CD4-positive, alpha-beta T cell (primary cell): ENCODE data around the gene CTDSP1. TPM values are rescaled to one million over a fixed set of nuclear protein-coding genes. Genes with fewer than 3 reads are reported as not detected.

Experiments used
- ATAC-seq: fragments of 200-7000 bp; cut with Tn5 transposase; one replicate; pipeline ENCODE4 v1.10.0; 2022; ENCODE audit warnings: mild to moderate bottlenecking; ENCODE audit not compliant: poor library complexity
- CTCF ChIA-PET: fragments of 350-600 bp; sonication (Branson Sonifier 250); formaldehyde crosslinking; loops from one replicate; lab custom pipeline; 2021; ENCODE audit warnings: antibody characterized with exemption, inconsistent platforms; lab: Charles Lee
- POLR2A ChIA-PET: fragments of 350-600 bp; sonication (Branson Sonifier 250); formaldehyde crosslinking; loops from one replicate; lab custom pipeline; 2021; ENCODE audit warnings: antibody characterized with exemption, inconsistent platforms; lab: Charles Lee
- DNase-seq, 14 experiments: peaks; one replicate each; pipeline ENCODE4 v3.0.0-alpha.2; 2013 to 2020; ENCODE audit warnings: mixed read lengths in 2 of 14
- H3K27ac ChIP-seq, 2 donors: one replicate each; pipeline versions ENCODE4 v1.5.1 to v1.7.0; 2013; ENCODE audit warnings: low read length in 2 of 2, low read depth in 1 of 2, mild to moderate bottlenecking in 1 of 2
- H3K27me3 ChIP-seq, 2 experiments: 1 replicate in 1 of 2; 2 replicates in 1 of 2; pipeline versions ENCODE4 v1.6.1 to v1.7.0; 2013; ENCODE audit warnings: low read length in 2 of 2, control low read depth in 1 of 2, mild to moderate bottlenecking in 1 of 2, moderate library complexity in 1 of 2; ENCODE audit not compliant: insufficient read depth in 2 of 2, control insufficient read depth in 1 of 2
- H3K36me3 ChIP-seq: one replicate; pipeline ENCODE4 v1.6.1; 2013; ENCODE audit warnings: low read length, control low read depth; ENCODE audit not compliant: insufficient read depth
- H3K4me1 ChIP-seq: one replicate; pipeline ENCODE4 v1.6.1; 2013; ENCODE audit warnings: low read length, control low read depth; ENCODE audit not compliant: insufficient read depth
- H3K4me3 ChIP-seq: one replicate; pipeline ENCODE4 v1.5.1; 2013; ENCODE audit warnings: mild to moderate bottlenecking, low read length, moderate library complexity
- H3K9me3 ChIP-seq, 2 experiments: 1 replicate in 1 of 2; 2 replicates in 1 of 2; pipeline versions ENCODE4 v1.6.1 to v1.7.0; 2013; ENCODE audit warnings: low read length in 2 of 2, mild to moderate bottlenecking in 2 of 2, control low read depth in 1 of 2, moderate library complexity in 1 of 2; ENCODE audit not compliant: control insufficient read depth in 1 of 2, insufficient read depth in 1 of 2
- H3K27ac Mint-ChIP-seq: one replicate; pipeline ENCODE4 v1.8.0; 2020; ENCODE audit warnings: mixed read lengths
- H3K27me3 Mint-ChIP-seq: one replicate; pipeline ENCODE4 v1.8.0; 2021; ENCODE audit warnings: mixed read lengths
- H3K36me3 Mint-ChIP-seq: one replicate; pipeline ENCODE4 v1.8.0; 2021; ENCODE audit warnings: low read depth, mixed read lengths
- H3K4me1 Mint-ChIP-seq: one replicate; pipeline ENCODE4 v1.8.0; 2021; ENCODE audit warnings: low read depth, mixed read lengths
- H3K4me3 Mint-ChIP-seq: one replicate; pipeline ENCODE4 v1.8.0; 2020; ENCODE audit warnings: mild to moderate bottlenecking, mixed read lengths
- H3K9me3 Mint-ChIP-seq: one replicate; pipeline ENCODE4 v1.8.0; 2020; ENCODE audit warnings: mixed read lengths
- intact Hi-C, 2 experiments: fragments of 100-400 bp; cut with DNase I in 1 of 2; cut with micrococcal nuclease in 1 of 2; formaldehyde crosslinking; loops; one replicate each; pipeline versions ENCODE4 v1.15.1 to v1.9.0; 2023 to 2025; cut with DNase I, micrococcal nuclease
- total RNA-seq, 174 experiments: library from RNA in 2 of 174; stranded (reverse) in 2 of 174; gene quantifications; one replicate each; pipeline ENCODE4 v1.2.3 and lab custom pipeline; 2021 to 2026
- TF ChIP-seq, protein P1 (sequence below): fragments of 200-600 bp; IDR thresholded peaks from one replicate; pipeline ENCODE4 v1.8.0; 2022; ENCODE audit warnings: antibody characterized with exemption, mild to moderate bottlenecking

The CTDSP1 gene
- total RNA-seq, 2 experiments from 2014 or later: 70.5 to 76.8 TPM

GRCh38 chr2:218405746-218406208 lies 6.1 kb downstream of the CTDSP1 start:
- Histone ChIP-seq H3K36me3 (peaks cover 39% of the 10 kb centered on the region), H3K4me3 (peak overlapping the region; percentile 49), H3K4me1 (peaks cover 74% of the 10 kb centered on the region), H3K9me3 (no peaks in the 10 kb centered on the region), H3K27ac (peak overlapping the region; percentile 61 to 78), H3K27me3 (no peaks in the 10 kb centered on the region)
- H3K4me3 Mint-ChIP-seq: peak overlapping the region; percentile 89
- H3K27ac Mint-ChIP-seq: peak overlapping the region; percentile 88
- H3K4me1 Mint-ChIP-seq: peaks cover 60% of the 10 kb centered on the region
- H3K36me3 Mint-ChIP-seq: peaks cover 57% of the 10 kb centered on the region
- intact Hi-C loops: loop anchor here (1.0 to 10.0 kb wide), 7 partner anchors 9 to 769 kb away; partner anchors contain the start of genes CNOT9 (in 1 of the 2), CNPPD1 (in 1 of the 2), RETREG2 (in 1 of the 2) and SLC23A3 (in 1 of the 2)
- ATAC-seq (peak; percentile 17), DNase-seq (no peak)
- CTCF ChIA-PET: interaction anchor here (1.0 kb wide), 2 partner anchors 9 to 10 kb away, joined by 3 to 4 read pairs; no protein-coding TSS in a partner anchor
- H3K27me3 Mint-ChIP-seq: no peaks in the 10 kb centered on the region
- TF ChIP-seq, protein P1, sequence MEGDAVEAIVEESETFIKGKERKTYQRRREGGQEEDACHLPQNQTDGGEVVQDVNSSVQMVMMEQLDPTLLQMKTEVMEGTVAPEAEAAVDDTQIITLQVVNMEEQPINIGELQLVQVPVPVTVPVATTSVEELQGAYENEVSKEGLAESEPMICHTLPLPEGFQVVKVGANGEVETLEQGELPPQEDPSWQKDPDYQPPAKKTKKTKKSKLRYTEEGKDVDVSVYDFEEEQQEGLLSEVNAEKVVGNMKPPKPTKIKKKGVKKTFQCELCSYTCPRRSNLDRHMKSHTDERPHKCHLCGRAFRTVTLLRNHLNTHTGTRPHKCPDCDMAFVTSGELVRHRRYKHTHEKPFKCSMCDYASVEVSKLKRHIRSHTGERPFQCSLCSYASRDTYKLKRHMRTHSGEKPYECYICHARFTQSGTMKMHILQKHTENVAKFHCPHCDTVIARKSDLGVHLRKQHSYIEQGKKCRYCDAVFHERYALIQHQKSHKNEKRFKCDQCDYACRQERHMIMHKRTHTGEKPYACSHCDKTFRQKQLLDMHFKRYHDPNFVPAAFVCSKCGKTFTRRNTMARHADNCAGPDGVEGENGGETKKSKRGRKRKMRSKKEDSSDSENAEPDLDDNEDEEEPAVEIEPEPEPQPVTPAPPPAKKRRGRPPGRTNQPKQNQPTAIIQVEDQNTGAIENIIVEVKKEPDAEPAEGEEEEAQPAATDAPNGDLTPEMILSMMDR: no peak
- H3K9me3 Mint-ChIP-seq: no peaks in the 10 kb centered on the region
- POLR2A ChIA-PET: interaction anchor here (0.8 to 5.0 kb wide), 7 partner anchors 10 to 162 kb away, joined by 3 to 74 read pairs (median 5); partner anchors contain the start of genes AAMP, PNKD and USP37

GRCh38 chr2:218406209-218406948 lies 6.7 kb downstream of the CTDSP1 start:
- Mint-ChIP-seq H3K9me3 (no peaks in the 10 kb centered on the region), H3K4me1 (peaks cover 57% of the 10 kb centered on the region), H3K27ac (peak overlapping the region; percentile 88), H3K27me3 (no peaks in the 10 kb centered on the region), H3K36me3 (peaks cover 52% of the 10 kb centered on the region), H3K4me3 (peak overlapping the region; percentile 90)
- no peaks in the 10 kb centered on the region for H3K27me3 ChIP-seq
- peak; percentile 73 to 97 (median 94) for DNase-seq
- no peaks in the 10 kb centered on the region for H3K9me3 ChIP-seq
- peaks cover 38% of the 10 kb centered on the region for H3K36me3 ChIP-seq
- intact Hi-C loops: loop anchor here (1.0 to 10.0 kb wide), 7 partner anchors 10 to 768 kb away; partner anchors contain the start of genes CNOT9 (in 1 of the 2), CNPPD1 (in 1 of the 2), RETREG2 (in 1 of the 2) and SLC23A3 (in 1 of the 2)
- POLR2A ChIA-PET: interaction anchor here (1.1 to 5.0 kb wide), 6 partner anchors 11 to 253 kb away, joined by 3 to 74 read pairs (median 6); partner anchors contain the start of genes AAMP, BCS1L, PNKD and USP37
- H3K4me1 ChIP-seq: peaks cover 68% of the 10 kb centered on the region
- peak; percentile 69 for ATAC-seq
- TF ChIP-seq, protein P1: peak; percentile 67
- CTCF ChIA-PET: interaction anchor here (1.0 to 1.4 kb wide), 4 partner anchors 8 to 165 kb away, joined by 3 to 4 read pairs (median 4); no protein-coding TSS in a partner anchor
- H3K27ac ChIP-seq: peak overlapping the region; percentile 61 to 78
- peak overlapping the region; percentile 59 for H3K4me3 ChIP-seq

DNA sequence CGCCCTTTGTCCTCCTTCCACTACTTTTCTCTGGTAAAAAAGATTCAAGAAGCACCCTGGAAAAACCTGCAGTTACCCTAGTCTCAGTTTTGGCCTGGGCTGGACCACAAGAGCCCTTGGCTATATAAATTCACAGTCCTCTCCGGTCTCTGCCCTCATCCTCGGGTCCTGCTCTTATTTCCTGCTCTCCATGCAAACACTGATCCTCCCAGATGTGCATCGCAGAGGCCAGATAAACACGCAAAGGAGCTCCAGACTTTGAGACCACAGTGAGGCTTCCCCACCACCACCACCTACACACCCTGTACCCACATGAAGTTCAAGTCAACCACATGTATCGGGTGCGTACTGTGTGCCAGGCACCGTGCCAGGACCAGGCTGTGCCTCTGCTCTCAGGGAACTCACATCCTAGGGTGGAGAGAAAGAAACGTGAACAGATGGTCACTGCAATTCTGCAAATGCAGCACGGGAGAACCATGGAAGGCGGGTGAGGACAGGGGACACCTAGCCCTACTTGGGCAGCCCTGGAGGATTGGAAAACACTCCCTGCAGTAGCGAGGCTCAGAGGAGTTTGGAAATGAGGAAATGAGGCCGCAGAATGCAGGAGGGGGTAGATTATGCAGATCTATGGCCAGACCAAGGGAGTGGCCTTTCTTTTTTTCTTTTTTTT lies 7.4 kb downstream of the CTDSP1 start:
- ATAC-seq: peak; percentile 34
- TF ChIP-seq, protein P1: peak; percentile 2
- DNase-seq: peak; percentile 50 to 89 (median 67)
- peaks cover 31% of the 10 kb centered on the region for H3K36me3 ChIP-seq
- H3K4me1 ChIP-seq: peaks cover 61% of the 10 kb centered on the region
- H3K27ac ChIP-seq: peak overlapping the region; percentile 51 to 78
- Mint-ChIP-seq H3K27ac (peak overlapping the region; percentile 88), H3K9me3 (no peaks in the 10 kb centered on the region), H3K27me3 (no peaks in the 10 kb centered on the region), H3K4me1 (peaks cover 50% of the 10 kb centered on the region), H3K36me3 (peaks cover 45% of the 10 kb centered on the region), H3K4me3 (peak overlapping the region; percentile 90)
- no peaks in the 10 kb centered on the region for H3K27me3 ChIP-seq
- CTCF ChIA-PET: interaction anchor here (1.0 to 1.4 kb wide), 4 partner anchors 59 to 164 kb away, joined by 3 to 4 read pairs (median 4); no protein-coding TSS in a partner anchor
- peak overlapping the region; percentile 59 for H3K4me3 ChIP-seq
- POLR2A ChIA-PET: interaction anchor here (1.1 to 5.0 kb wide), 6 partner anchors 11 to 252 kb away, joined by 3 to 74 read pairs (median 4); partner anchors contain the start of genes BCS1L, USP37 and ZNF142
- intact Hi-C loops: loop anchor here (1.0 to 10.0 kb wide), 9 partner anchors 11 to 768 kb away; partner anchors contain the start of genes CNOT9 (in 1 of the 2), CNPPD1 (in 1 of the 2), RETREG2 (in 1 of the 2) and SLC23A3 (in 1 of the 2)
- no peaks in the 10 kb centered on the region for H3K9me3 ChIP-seq
